GM19193 (cell line): ENCODE results near the gene SV2B.

ENCODE experiments used
- POLR2A ChIP-seq: IDR thresholded peaks from 4 replicates; pipeline ENCODE4 v1.6.1; 2011; ENCODE audit not compliant: insufficient read depth, insufficient read length; ENCODE audit errors: extremely low read depth

SV2B gene

DNA sequence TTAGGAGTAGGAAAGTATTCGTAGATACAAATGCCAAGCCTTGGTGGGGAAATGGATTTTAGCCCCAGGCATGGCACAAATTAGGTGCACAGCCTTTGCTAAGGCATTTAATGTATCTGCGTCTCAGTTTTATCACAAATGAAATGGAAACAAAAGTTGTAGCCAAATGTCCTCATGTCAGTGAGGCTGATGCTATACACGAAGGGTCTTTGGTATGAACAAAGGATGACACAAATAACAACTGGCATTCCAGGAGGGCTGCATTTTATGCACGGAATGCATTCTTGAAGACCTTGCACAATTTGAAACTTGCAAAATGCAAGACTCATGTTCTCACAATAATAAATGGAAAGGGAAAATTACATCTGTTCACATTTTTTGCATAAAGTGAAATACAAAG, 181.9 kb downstream of the SV2B start:
- TF ChIP-seq POLR2A = no peak

DNA sequence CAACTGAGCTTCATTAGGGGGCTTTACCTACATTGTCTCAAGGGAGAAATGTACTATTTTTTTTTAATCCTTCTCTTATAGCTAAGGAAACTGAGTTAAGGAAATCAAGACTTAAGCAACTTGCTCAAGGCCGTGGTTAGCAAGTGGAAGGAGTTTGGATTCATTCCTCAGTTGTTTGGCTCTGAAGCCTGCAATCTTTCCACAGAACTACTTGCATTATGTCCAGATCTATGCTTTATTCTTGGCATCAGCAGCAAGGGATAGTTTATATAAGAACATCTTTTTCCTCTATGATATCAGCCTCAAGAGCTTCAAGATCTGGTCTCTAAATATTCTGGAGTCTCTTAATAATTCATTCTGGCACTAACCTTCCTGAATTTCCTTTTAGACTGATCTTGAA, 182.4 kb downstream of the SV2B start:
- no peak for TF ChIP-seq POLR2A

DNA sequence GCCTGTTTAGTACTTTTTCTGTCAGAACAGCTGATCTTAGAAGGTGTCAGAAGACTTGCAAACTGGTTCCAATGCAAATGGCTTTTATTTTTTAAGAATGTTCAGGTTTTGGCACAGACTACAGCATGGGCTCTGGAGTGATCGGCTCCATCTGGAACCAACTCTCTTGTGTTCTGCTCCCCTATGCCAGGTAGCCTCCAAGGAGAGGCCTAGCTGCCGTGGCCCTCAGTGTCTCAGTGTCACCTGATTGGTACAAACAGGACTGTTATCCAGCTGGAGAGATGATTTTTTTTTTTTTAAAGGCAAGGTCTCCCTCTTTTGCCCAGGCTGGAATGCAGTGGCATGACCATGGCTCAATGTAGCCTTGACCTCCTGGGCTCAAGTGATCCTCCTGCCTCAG, 183.1 kb downstream of the SV2B start:
- no peak for TF ChIP-seq POLR2A

DNA sequence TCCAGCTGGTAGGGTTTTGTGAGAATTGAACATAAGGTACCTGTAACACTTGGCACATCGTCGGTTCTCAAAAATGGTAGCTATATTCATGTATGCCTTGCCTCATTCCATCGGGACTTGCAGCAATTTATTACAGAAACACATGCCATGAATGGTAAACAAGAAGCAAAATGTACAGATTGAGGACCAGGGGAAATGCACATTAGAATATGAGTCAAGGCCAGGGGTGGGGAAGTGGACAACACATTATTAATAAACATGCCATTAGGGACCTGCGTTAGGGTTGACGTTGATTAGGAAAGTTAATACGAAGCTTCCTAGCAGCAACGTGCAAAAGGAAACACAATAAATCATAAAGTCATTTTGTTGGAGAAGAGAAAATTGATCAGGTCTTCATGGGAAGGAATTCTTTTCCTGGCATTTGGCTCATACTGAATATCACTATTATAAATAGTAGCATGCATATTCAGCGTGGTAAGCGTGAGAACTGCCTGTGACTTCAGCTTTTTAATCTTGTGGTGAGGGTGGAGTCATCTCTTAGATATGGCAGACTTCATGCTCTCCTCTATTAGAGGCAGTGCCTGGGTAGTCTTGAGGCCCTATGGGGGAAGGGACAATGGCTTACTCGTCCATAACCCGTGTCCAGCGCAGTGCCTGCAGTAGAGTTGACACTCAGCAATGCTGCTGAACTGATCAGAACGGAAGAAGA, 184.9 kb downstream of the SV2B start:
- TF ChIP-seq POLR2A = no peak

DNA sequence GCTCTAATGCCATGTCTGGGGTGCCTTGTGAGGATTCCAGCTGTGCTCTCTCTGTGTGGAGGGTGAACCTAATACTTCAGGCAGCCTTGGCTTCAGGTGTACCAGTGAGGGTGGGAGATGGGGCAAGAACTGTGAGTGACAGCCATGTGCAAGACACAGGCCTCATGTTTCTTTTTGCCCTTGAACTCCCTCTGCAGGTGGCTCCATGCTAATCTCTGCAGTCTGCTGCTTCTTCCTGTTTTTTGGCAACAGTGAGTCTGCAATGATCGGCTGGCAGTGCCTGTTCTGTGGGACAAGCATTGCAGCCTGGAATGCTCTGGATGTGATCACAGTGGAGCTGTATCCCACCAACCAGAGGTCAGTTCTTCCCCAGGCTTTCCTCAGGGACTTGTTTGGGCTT, 189.3 kb downstream of the SV2B start:
- TF ChIP-seq POLR2A = no peak

DNA sequence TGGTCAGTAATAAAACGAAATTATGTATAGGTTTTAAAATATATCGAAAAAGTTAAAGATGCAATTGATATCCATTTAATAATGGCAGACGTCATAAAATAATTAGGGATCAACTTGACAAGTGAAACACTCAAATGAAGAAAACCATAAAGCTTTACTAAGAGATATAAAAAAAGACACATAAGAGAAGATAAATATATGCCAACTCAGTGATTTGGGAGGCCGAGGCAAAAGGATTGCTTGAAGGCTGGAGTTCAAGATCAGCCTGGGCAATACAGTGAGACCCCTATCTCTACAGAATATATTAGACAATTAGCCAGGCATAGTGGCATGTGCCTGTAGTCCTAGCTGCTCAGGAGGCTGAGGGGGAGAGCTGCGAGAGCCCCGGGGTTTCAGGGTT, 190.5 kb downstream of the SV2B start:
- no peak for TF ChIP-seq POLR2A

DNA sequence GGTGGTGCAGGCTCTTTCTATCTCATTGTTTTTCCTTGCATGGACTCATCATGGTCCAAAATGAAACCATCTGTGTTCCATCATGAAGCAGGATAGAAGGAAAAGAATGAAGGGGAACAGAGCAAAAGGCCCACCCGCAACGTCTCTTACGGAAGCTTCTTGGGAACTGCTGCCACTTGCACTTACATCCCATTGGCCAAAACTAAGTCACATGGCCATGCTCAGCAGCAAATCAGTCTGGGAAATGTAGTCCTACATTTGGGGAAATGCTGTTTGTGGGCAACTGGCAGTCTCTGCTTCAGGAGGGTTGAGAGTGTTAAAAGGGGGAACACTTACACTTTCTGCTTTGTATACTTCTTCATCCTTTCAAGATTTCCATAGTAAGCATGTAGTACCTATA, 191.6 kb downstream of the SV2B start:
- no peak for TF ChIP-seq POLR2A

DNA sequence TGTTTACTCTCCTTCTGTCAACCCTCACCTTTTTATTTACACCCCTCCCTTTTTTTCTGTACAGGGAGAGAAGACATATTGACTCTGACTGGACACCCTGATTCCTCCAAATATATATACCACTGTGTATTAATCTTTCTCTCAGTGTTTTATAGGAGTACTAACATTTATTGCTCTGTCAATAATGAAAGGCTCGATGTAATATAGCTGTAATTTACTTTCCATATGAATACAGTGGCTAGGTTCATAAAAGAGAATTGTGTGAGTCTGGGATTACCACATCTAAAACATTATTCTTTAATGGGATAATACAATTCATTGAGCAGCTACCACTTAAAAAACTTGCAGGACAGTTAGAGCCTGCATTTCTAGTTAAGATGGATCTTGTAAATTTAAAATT, 194.3 kb downstream of the SV2B start:
- TF ChIP-seq POLR2A = no peak

DNA sequence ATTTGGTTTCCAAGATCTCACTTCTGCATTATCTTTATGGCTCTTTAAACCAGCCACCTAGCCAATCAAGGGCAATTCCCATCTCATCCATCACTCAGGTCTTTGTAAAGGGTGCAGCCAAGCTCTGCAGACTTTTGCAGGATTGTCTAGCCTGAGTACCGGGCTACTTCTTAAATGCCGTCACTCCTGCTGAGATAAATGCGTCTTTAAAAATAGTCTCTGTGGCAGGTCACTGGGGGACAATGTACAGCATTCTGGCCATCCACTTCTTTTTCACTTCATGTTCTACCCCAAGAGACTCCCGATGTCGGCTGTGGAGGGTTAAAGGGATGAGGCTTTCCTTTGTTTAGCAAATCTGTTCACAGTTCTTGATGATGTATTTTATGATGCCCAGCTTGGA, 194.7 kb downstream of the SV2B start:
- no peak for TF ChIP-seq POLR2A

DNA sequence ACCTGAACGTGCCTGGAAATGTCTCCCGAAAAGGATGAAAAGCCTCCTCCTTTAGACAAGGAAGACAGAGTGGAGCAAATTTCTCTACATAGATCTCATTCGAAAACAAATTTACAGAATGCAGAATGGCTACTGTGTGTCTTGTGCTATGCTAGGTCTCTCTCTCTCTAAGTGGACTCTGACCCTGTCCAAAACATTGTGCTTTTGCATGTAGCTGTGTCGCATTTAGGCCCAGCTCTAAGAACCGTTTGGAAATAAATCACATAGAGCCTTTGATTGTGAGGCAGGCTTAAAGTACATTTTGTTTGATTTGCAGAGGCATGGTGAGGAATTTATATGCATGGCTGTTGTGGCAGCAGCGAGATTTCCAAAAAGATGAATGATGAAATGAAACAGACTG, 198.0 kb downstream of the SV2B start:
- no peak for TF ChIP-seq POLR2A

DNA sequence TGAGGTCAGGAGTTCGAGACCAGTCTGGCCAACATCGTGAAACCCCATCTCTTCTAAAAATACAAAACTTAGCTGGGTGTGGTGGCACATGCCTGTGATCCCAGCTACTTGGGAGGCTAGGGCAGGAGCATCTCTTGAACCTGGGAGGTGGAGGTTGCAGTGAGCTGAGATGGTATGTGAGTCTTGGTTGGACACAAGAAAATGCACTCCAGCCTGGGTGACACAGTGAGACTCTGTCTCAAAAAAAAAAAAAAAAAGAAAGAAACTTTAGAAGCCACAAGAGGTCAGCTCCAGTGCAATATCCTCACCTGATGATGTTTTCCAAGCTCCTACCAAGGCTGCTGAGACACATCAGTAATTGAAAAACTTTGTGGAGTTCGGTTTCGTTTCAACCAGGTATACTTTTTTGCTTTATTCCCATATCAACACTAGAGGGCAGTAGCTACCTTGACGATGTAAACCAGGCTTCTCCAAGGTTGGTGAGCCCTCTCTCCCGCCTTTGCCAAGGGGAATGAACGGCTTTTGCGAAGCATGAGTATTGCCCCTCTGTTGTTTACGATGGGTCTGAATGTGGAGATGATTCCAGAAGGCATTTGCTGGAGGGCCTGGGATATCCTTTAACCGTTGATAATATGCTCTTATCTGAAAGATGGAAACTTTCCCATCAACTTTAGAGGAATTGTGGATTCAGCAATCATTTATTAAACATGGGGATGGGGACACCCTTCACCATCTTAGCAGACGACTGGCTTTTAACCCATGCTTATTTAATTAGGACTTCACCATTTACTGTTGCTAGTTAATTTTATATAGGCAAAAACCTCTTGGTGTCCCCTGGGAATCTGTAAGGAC, 202.8 kb downstream of the SV2B start:
- no peak for TF ChIP-seq POLR2A

DNA sequence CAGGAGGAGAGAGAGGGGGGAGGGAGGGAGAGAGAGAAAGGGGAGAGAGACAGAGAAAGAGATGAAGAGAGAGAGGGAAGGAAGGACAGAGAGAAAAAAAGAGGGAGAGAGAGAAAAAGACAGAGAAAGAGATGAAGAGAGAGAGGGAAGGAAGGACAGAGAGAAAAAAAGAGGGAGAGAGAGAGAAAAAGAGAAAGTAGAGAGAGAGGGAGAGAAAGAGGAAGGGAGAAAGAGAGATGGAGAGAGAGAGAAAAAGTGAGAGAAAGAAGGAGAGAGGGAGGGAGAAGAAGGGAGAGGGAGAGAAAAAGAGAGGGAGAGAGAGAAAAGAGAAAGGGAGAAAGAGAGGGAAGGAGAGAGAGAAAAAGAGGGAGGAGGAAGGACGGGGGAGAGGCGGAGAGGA, 204.2 kb downstream of the SV2B start:
- TF ChIP-seq POLR2A = no peak

DNA sequence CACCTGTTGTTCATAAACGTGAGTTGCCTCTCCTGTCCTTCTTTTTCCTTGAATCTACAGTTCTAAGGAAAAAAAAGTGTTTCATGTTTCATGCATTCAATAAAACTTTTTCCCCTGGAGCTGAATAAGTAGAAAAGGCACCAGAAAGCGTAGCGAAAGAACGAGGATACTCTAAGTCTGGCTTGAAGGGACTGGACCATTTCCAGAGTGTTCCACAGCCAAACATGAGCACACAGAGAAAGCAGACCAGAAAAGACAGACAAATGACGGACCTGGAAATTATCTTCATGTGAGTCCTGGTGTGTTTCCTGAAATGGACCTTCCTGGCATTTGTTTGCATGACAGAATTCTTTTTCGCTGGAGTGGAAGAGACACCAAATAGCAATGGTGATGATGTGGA, 204.7 kb downstream of the SV2B start:
- TF ChIP-seq POLR2A = no peak

DNA sequence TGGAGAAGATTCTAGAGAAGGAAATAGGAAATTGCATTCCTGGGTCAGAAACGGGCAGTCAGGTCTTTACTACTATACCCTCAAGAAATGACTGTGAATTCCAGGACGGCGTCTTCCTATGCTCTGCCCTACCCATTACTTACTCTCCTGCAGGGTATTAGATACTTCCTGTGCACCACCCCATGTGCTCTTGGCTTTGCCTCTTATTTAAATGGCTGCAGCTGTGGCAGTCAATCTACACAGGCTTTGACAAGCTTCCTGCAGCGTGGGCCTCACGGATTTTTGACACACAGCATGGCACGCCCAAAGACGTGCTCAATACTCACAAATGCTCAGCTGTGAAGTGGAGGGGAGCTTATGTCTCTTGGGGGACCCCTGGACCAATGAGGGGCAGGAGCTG, 206.1 kb downstream of the SV2B start:
- TF ChIP-seq POLR2A = no peak

DNA sequence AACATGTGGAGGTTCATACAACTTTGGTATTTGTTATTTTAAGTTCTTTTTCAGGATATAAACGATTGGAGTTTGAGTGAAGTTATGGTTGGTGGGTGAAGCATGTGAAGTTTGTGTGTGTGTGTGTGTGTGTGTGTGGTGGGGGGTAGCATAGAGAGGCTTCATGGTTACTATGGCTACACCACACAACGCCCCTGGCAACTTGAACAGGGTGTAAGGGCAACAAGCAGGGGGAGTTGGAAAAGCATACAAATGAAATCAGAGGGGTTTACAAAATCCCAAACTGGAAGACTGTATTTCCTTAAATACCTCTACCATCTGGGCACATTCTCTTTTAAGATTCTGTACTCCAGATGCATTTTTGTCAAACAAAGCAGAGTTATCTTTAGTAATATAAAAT, 207.5 kb downstream of the SV2B start:
- TF ChIP-seq POLR2A = no peak

DNA sequence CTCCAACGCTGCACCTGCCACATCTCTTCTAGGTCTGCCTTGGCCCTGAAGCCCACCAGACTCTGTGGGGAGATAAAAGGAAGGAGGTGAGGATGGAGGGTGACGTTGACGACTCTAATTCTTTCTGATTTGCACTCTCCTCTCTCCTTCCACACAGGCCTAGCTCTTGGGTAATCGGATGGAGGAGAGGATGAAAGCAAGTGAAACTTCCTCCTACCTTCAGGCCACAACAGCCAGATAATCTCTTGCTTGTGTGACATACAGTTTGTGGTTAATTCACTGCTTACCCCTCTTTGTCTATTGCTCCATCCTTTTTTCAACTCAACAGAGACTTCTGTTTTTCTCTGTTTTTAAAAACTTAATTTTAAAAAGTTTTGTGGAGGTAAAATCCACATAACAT, 208.1 kb downstream of the SV2B start:
- TF ChIP-seq POLR2A = no peak
